CD4-positive, alpha-beta T cell treated with Interferon gamma for 1 hour (primary cell): Measurements from ENCODE around the gene KCNQ5.

ENCODE experiments used
- DNase-seq: peaks from one replicate; pipeline ENCODE4 v3.0.0-alpha.2; 2020

KCNQ5 gene

GRCh38 chr6:72925136-72925535, 303.3 kb downstream of the KCNQ5 start:
- DNase-seq: no peak

- DNase-seq: no peak
These were observed 308.8 kb downstream of the KCNQ5 start for GRCh38 chr6:72930556-72931132.

- no peak for DNase-seq
These were observed 309.5 kb downstream of the KCNQ5 start for GRCh38 chr6:72931325-72931887.

GRCh38 chr6:72933233-72933632, 311.4 kb downstream of the KCNQ5 start:
- no peak for DNase-seq

- DNase-seq: no peak
These were observed 315.1 kb downstream of the KCNQ5 start for GRCh38 chr6:72936766-72937559.

- DNase-seq: no peak
These were observed 316.2 kb downstream of the KCNQ5 start for GRCh38 chr6:72938104-72938503.

GRCh38 chr6:72939004-72939403, 317.1 kb downstream of the KCNQ5 start:
- no peak for DNase-seq

- no peak for DNase-seq
These were observed 318.4 kb downstream of the KCNQ5 start for GRCh38 chr6:72940265-72940664.

- DNase-seq: no peak
These were observed 319.4 kb downstream of the KCNQ5 start for GRCh38 chr6:72941263-72941662.

- no peak for DNase-seq
These were observed 319.9 kb downstream of the KCNQ5 start for GRCh38 chr6:72941751-72942150.

- DNase-seq: no peak
These were observed 321.8 kb downstream of the KCNQ5 start for GRCh38 chr6:72943699-72944098.

- DNase-seq: no peak
These were observed 322.8 kb downstream of the KCNQ5 start for GRCh38 chr6:72944660-72945059.

- no peak for DNase-seq
These were observed 324.9 kb downstream of the KCNQ5 start for GRCh38 chr6:72946774-72947173.

- DNase-seq: no peak
These were observed 325.7 kb downstream of the KCNQ5 start for GRCh38 chr6:72947534-72947933.

GRCh38 chr6:72948153-72948552, 326.3 kb downstream of the KCNQ5 start:
- DNase-seq: no peak

GRCh38 chr6:72950114-72950860, 328.4 kb downstream of the KCNQ5 start:
- DNase-seq: no peak

- no peak for DNase-seq
These were observed 331.2 kb downstream of the KCNQ5 start for GRCh38 chr6:72952808-72953630.

GRCh38 chr6:72953971-72954381, 332.1 kb downstream of the KCNQ5 start:
- no peak for DNase-seq

GRCh38 chr6:72954716-72955115, 332.9 kb downstream of the KCNQ5 start:
- no peak for DNase-seq

- DNase-seq: no peak
These were observed 333.8 kb downstream of the KCNQ5 start for GRCh38 chr6:72955666-72956065.

- DNase-seq: no peak
These were observed 334.4 kb downstream of the KCNQ5 start for GRCh38 chr6:72956272-72956671.

GRCh38 chr6:72959821-72960220, 338.0 kb downstream of the KCNQ5 start:
- no peak for DNase-seq

- no peak for DNase-seq
These were observed 342.1 kb downstream of the KCNQ5 start for GRCh38 chr6:72963946-72964345.
